ENCODE measurements around the gene KNSTRN.

DNA sequence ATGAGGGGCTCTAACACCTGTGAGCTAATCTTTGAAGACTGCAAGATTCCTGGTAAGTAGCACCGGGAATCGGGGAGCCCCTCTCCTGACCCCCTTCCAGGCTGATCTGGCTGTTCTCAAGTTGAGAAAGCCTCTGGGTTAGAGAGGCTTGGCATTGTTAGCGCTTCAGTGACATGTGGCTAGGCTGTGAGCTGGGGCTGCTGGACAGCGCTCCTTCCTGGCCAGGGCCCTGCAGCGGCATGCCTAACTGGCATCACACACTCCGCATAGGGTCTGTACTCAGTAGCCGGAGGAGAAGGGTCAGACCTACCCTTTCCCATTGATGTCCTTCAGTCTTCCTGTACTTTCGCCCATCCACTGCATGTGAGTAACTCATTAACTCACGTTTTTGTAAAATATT, 30.5 kb downstream of the KNSTRN start:
- TF ChIP-seq POLR2AphosphoS5 (IDR thresholded peaks at IDR 0.05; ENCODE audit: low read depth, low read length) (no peak), POLR2A (IDR thresholded peaks at IDR 0.05; ENCODE audit: low read depth, low read length) (no peak), TAF1 (IDR thresholded peaks at IDR 0.05; ENCODE audit: low read depth, low read length) (no peak), POU2F2 (IDR thresholded peaks at IDR 0.05; ENCODE audit: low read depth, low read length) (no peak), SPI1 (IDR thresholded peaks at IDR 0.05; ENCODE audit: low read depth, low read length) (no peak)
